Cardiac muscle cell (in vitro differentiated cells and primary cell): ENCODE measurements around the gene CFAP77. TPM values are rescaled to one million over a fixed set of nuclear protein-coding genes. Genes with fewer than 3 reads are reported as not detected.

Experiments
- polyA plus RNA-seq: library from polyadenylated mRNA; unstranded; fragments of >200 nt; fragmentation: Nextera tagmentation; extraction: Ambion mirVana; gene quantifications from 2 replicates; pipeline ENCODE4 v1.2.1, GENCODE V29; 2016
- total RNA-seq: library from RNA; depleted of rRNA; stranded (reverse); fragments of >200 nt; gene quantifications from 2 replicates; pipeline ENCODE4 v1.2.3, GENCODE V29; 2016

CFAP77 gene
- total and polyA plus RNA-seq, 2 experiments from 2014 or later = 0.46 to 1.5 TPM

Other genes with a start within 250 kb of the CFAP77 start
- gene NTNG2, start 248.2 kb upstream of the CFAP77 start, total RNA-seq = 3.1 and 3.5 TPM in 2 replicates
- 1.7 and 2.5 TPM in 2 replicates for gene NTNG2, start 248.2 kb upstream of the CFAP77 start, polyA plus RNA-seq
- 34.0 and 35.1 TPM in 2 replicates for gene SETX, start 55.2 kb upstream of the CFAP77 start, total RNA-seq
- gene SETX, start 55.2 kb upstream of the CFAP77 start, polyA plus RNA-seq = 9.7 and 16.2 TPM in 2 replicates
- gene TTF1, start 3.4 kb upstream of the CFAP77 start, total RNA-seq = 10.9 and 19.3 TPM in 2 replicates
- gene TTF1, start 3.4 kb upstream of the CFAP77 start, polyA plus RNA-seq = 8.8 and 9.1 TPM in 2 replicates
- gene BARHL1, start 172.4 kb downstream of the CFAP77 start, total RNA-seq = not detected in 2 replicates
- gene BARHL1, start 172.4 kb downstream of the CFAP77 start, polyA plus RNA-seq = not detected in 2 replicates